Ramos (cell line): ENCODE data around the gene PTPN5.
"Not testable (repeated sequence)": the region's sequence is repeated elsewhere in the genome, so short reads cannot be mapped to it uniquely, and the experiment has no call there.

Source experiments
- in situ Hi-C: fragments of 300-500 bp; cut with MboI; formaldehyde crosslinking; loops from one replicate; pipeline ENCODE4 v1.14.3; 2022; ENCODE audit warnings: low sequenced_read_pairs; ENCODE audit not compliant: unreplicated experiment

PTPN5 gene

GRCh38 chr11:18697576-18697975, 94.0 kb downstream of the PTPN5 start:
- in situ Hi-C loops, result no loop called here

GRCh38 chr11:18696638-18697225, 94.9 kb downstream of the PTPN5 start:
- in situ Hi-C loops, result no loop called here

GRCh38 chr11:18692941-18693760, 98.4 kb downstream of the PTPN5 start:
- in situ Hi-C loops, result no loop called here

GRCh38 chr11:18691467-18692140, 100.0 kb downstream of the PTPN5 start:
- in situ Hi-C loops, result not testable (repeated sequence)

- in situ Hi-C loops, result no loop called here
Measured at GRCh38 chr11:18684267-18684666, 107.3 kb downstream of the PTPN5 start.

- in situ Hi-C loops, result no loop called here
Measured at GRCh38 chr11:18682466-18682865, 109.1 kb downstream of the PTPN5 start.

- in situ Hi-C loops, result not testable (repeated sequence)
Measured at GRCh38 chr11:18681949-18682348, 109.6 kb downstream of the PTPN5 start.
